ENCODE results near the gene CDKN2C.

- TF ChIP-seq, protein P1, sequence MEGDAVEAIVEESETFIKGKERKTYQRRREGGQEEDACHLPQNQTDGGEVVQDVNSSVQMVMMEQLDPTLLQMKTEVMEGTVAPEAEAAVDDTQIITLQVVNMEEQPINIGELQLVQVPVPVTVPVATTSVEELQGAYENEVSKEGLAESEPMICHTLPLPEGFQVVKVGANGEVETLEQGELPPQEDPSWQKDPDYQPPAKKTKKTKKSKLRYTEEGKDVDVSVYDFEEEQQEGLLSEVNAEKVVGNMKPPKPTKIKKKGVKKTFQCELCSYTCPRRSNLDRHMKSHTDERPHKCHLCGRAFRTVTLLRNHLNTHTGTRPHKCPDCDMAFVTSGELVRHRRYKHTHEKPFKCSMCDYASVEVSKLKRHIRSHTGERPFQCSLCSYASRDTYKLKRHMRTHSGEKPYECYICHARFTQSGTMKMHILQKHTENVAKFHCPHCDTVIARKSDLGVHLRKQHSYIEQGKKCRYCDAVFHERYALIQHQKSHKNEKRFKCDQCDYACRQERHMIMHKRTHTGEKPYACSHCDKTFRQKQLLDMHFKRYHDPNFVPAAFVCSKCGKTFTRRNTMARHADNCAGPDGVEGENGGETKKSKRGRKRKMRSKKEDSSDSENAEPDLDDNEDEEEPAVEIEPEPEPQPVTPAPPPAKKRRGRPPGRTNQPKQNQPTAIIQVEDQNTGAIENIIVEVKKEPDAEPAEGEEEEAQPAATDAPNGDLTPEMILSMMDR (IDR thresholded peaks at IDR 0.05; ENCODE audit: low read length) = no peak
- TF ChIP-seq EZH2 (IDR thresholded peaks at IDR 0.05; ENCODE audit: borderline replicate concordance, low read length) = no peak
These were observed 11.7 kb downstream of the CDKN2C start for GRCh38 chr1:50981741-50982140.

All from OCI-LY1 (cell line).